ENCODE results near the gene TRABD.

Gene TRABD

GRCh38 chr22:50220603-50221409, 35.1 kb downstream of the TRABD start:
- DNase-seq = no peak

- DNase-seq = no peak
Measured at GRCh38 chr22:50221410-50222300, 35.9 kb downstream of the TRABD start.

DNA sequence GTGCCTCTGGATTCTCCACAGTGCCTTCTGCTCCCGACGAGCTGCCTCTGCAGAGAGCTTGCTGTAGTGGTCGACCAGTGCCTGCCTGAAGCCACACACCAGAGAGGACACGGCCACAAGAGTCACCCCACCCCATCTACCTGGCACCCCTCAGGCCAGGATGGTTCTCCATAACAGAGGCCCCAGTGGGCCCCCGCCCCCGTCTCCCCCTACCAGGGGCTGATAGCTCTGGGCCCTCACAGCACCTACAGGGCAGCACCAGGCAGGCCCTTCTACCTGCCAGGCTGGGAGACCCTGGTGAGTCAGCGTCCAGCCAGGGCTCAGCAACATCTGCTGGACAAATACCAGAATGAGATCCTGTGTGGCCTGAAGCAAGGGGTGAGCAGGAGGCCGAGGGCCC, 36.8 kb downstream of the TRABD start:
- no peak for DNase-seq

- DNase-seq = no peak
Measured at GRCh38 chr22:50224071-50224470, 38.4 kb downstream of the TRABD start.

GRCh38 chr22:50225200-50225969, 39.7 kb downstream of the TRABD start:
- DNase-seq = no peak

DNA sequence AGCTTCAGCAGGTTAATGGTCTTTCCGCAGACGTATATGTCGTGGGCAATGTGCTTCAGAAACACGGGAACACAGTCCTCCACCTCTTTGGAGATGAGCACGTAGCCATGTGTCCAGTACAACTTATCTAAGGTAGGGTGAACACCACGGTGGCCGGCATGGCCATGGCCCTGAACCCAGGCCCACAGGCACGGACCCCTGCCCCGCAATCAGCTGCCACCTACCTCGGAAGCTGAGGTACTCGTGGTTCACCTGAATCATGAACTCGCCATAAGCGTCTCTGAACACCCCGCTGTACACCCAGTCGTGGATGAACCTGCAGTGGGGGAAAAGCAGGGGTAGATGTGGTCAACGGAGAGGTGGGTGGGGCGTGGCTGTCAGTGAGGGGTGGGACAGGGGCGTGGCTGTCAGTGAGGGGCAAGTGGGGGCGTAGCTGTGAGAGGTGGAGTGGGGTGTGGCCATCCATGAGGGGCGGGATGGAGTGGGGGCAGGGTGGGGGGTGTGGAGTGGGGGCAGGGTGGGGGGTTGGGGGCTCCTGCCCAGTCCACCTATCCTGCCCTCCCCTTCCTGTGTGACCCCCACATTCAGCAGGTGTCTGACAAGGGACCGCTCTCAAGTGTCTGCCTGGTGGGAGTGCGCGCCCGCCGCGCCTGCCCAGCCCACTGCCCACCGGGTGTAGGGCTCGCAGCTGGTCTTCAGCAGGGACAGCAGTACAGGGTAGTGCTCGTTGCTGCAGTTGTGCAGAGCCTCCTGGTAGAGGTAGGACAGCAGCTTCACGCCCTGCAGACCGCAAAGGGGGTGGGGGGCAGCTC, 40.6 kb downstream of the TRABD start:
- DNase-seq = no peak

DNA sequence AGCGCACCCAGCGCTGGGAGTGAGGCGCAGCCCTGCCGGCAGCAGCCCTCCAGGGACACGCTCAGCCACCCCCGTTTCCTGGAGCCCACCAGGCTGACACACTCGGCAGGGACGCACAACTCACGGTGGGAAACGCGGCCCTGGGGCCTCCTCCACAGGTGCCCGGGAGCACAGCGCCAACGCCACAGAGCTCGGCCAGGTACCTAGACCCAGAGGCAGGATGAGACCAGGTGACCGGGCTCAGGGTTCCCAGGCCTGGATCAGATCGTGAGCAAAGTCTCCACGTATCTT, 41.1 kb downstream of the TRABD start:
- no peak for DNase-seq

- no peak for DNase-seq
Measured at GRCh38 chr22:50227579-50228215, 42.0 kb downstream of the TRABD start.

DNA sequence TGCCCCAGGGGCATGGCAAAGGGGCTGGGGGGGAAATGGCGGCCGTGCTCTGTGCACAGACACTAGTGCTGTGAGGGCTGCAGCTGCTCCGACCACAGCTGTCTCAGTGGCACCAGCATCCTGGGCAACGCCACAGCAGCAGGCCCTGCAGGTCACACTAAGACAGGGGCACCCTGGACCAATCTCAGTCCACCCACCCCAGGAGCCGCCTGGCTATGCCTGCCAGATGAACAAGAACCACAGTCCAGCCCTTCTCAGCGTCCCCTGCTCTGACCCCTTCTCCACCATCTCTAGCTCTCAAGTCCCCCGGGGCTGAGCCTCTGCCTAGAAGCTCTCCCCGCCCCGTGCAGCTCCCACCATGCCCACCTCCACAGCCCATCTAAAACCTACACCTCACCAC, 42.7 kb downstream of the TRABD start:
- DNase-seq = no peak

DNA sequence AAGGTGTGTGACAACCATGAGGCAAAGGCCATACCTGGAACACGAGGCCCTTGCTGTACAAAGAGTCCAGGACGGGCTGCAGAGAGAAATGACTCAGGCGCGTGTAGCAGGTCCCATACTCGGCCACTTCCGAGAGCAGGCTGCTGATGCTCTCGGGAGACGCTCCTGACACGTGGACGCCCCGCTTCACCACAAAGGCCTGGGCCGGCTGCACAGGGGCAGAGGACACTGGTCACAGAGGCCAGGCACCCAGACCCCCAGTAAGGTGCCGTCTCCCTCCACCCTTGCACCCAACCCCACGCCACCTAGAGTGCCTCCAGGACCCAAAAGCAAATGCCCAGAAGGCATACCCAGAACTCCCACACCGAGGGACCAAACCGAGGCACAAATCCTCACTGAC, 43.7 kb downstream of the TRABD start:
- no peak for DNase-seq

- no peak for DNase-seq
Measured at GRCh38 chr22:50232481-50233151, 46.9 kb downstream of the TRABD start.

GRCh38 chr22:50233223-50233622, 47.5 kb downstream of the TRABD start:
- DNase-seq = no peak

- DNase-seq = no peak
Measured at GRCh38 chr22:50236731-50237409, 51.2 kb downstream of the TRABD start.

DNA sequence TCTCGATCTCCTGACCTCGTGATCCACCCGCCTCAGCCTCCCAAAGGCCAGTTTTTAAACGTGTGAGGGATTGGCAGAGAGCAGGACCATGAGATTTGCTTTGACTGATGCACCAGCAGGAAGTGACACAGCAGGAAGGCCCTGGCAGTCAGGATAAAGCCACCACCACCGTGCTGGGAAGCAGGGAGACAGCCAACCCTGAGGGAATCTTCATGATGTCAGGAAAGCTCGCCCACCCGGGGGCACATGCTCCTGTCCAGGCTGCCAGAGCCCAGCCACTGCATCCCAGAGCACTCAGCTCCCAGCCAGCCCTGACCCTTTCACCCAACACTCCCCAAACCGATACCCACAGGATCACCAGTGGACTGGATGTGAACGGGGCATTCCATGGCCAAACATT, 53.0 kb downstream of the TRABD start:
- DNase-seq = no peak

GRCh38 chr22:50242406-50242949, 56.8 kb downstream of the TRABD start:
- no peak for DNase-seq

DNA sequence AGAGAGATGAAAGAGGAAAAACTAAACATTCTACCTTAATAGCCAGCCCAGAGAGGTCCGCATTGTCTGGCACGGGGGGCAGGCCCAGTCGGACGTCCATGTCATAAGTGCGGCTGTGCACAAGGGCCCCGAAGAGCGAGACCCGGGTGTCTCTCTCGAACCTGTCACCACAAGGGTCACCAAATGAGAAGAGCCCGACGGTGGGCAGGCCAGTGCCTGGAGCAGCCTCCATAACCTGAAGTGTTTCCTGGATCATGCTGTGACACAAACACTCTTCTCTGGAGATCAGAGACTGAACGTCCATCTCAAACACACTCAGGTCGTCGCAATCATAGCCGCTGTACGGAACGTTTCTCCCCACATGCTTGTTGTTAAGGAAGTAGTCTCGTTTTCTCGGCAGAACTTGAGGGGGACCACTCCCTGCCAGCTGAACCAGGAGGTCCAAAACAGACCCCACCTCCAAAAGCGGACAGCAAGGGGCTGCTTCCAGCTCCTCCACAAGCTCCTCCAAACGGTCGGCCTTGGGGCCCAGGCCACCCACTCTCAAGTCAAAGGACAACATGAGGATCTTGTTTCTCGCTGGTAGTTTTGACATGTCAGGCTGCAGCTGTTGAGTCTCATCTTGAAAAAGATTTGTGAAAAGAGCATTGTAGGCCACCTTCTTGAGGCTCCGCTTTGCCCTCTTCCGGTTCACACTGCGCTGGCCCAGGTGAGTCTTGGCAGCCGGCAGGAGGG, 58.1 kb downstream of the TRABD start:
- no peak for DNase-seq

GRCh38 chr22:50244420-50245213, 58.9 kb downstream of the TRABD start, which contains the start of gene TUBGCP6:
TSS of gene TUBGCP6 (minus strand) at chr22:50245023. CDS start at chr22:50244459, 564 bp downstream.
- DNase-seq = peak; percentile 95

- peak; percentile 85 for DNase-seq
Measured at GRCh38 chr22:50245214-50246072, 59.7 kb downstream of the TRABD start.

All from CD4-positive, alpha-beta T cell treated with Interleukin-6 for 4 hours (primary cell).